HG03442 (cell line): ENCODE results near the gene TP53TG3.
"Not testable (repeated sequence)": the region's sequence is repeated elsewhere in the genome, so short reads cannot be mapped to it uniquely, and the experiment has no call there.

Source experiments
- ATAC-seq: cut with Tn5 transposase; IDR thresholded peaks from one replicate; pipeline ENCODE4 v1.9.1; 2021; ENCODE audit warnings: mild to moderate bottlenecking, moderate library complexity; ENCODE audit not compliant: unreplicated experiment

Gene TP53TG3

GRCh38 chr16:32676065-32676464 lies at the start of gene TP53TG3:
Gene TP53TG3, minus strand, starts transcription at chr16:32676165. Its CDS starts 68 bp downstream, at chr16:32676097.
- ATAC-seq, result not testable (repeated sequence)

- ATAC-seq, result not testable (repeated sequence)
These were observed 25.1 kb downstream of the TP53TG3 start for GRCh38 chr16:32650876-32651275.

- ATAC-seq, result not testable (repeated sequence)
These were observed 28.4 kb downstream of the TP53TG3 start for GRCh38 chr16:32647562-32647961.

GRCh38 chr16:32646780-32647179 lies 29.2 kb downstream of the TP53TG3 start:
- not testable (repeated sequence) for ATAC-seq

- not testable (repeated sequence) for ATAC-seq
These were observed 29.8 kb downstream of the TP53TG3 start for GRCh38 chr16:32646177-32646576.

- not testable (repeated sequence) for ATAC-seq
These were observed 30.6 kb downstream of the TP53TG3 start for GRCh38 chr16:32645278-32645908.

GRCh38 chr16:32644715-32645114 lies 31.2 kb downstream of the TP53TG3 start:
- ATAC-seq, result not testable (repeated sequence)

- not testable (repeated sequence) for ATAC-seq
These were observed 38.4 kb downstream of the TP53TG3 start for GRCh38 chr16:32637614-32638013.

- ATAC-seq, result not testable (repeated sequence)
These were observed 43.9 kb downstream of the TP53TG3 start for GRCh38 chr16:32632096-32632495.
